SK-N-MC (cell line): ENCODE data around the gene ZNF484.

Experiments used
- EZH2 ChIP-seq: fragments of 200-600 bp; sonication (generic); IDR thresholded peaks from one replicate; pipeline ENCODE4 v1.6.1; 2017; ENCODE audit warnings: antibody characterized with exemption
- FOXP2 ChIP-seq: optimal IDR thresholded peaks from 2 replicates; pipeline ENCODE3; 2011; ENCODE audit warnings: mild to moderate bottlenecking, moderate library complexity; ENCODE audit not compliant: insufficient read depth; ENCODE audit errors: extremely low read length, control extremely low read depth
- POLR2AphosphoS5 ChIP-seq: IDR thresholded peaks from 2 replicates; pipeline ENCODE4 v1.6.1; 2012; ENCODE audit warnings: mild to moderate bottlenecking, low read depth, low read length, borderline replicate concordance

GRCh38 chr9:92829420-92829819 lies 48.4 kb downstream of the ZNF484 start:
- TF ChIP-seq EZH2: no peak
- TF ChIP-seq FOXP2: no peak
- no peak for TF ChIP-seq POLR2AphosphoS5
